ENCODE measurements around the gene MRPS25.

GRCh38 chr3:15086263-15086662, 21.1 kb upstream of the MRPS25 start:
- TF ChIP-seq SP1 (IDR thresholded peaks at IDR 0.05) = no peak
- no peak for TF ChIP-seq FOXK2 (IDR thresholded peaks at IDR 0.05)
- no peak for TF ChIP-seq ZNF384 (IDR thresholded peaks at IDR 0.05)
- TF ChIP-seq LEF1 (IDR thresholded peaks at IDR 0.05; ENCODE audit: borderline replicate concordance) = no peak
- TF ChIP-seq, protein P1, sequence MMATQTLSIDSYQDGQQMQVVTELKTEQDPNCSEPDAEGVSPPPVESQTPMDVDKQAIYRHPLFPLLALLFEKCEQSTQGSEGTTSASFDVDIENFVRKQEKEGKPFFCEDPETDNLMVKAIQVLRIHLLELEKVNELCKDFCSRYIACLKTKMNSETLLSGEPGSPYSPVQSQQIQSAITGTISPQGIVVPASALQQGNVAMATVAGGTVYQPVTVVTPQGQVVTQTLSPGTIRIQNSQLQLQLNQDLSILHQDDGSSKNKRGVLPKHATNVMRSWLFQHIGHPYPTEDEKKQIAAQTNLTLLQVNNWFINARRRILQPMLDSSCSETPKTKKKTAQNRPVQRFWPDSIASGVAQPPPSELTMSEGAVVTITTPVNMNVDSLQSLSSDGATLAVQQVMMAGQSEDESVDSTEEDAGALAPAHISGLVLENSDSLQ (IDR thresholded peaks at IDR 0.05) = no peak
- TF ChIP-seq L3MBTL2 (conservative IDR thresholded peaks at IDR 0.05) = no peak
- no peak for TF ChIP-seq CTBP1 (IDR thresholded peaks at IDR 0.05; ENCODE audit: borderline replicate concordance)
